HepG2 (cell line): ENCODE results near the gene ZNF154. TPM values are rescaled to one million over a fixed set of nuclear protein-coding genes. Genes with fewer than 3 reads are reported as not detected.

ENCODE experiments used
- ATF7 ChIP-seq, 2 experiments: fragments of 450-650 bp in 1 of 2; sonication (generic) in 1 of 2; formaldehyde crosslinking in 1 of 2; IDR thresholded peaks; 2 replicates each; pipeline versions ENCODE4 v1.4.0 to v1.6.1; 2016 to 2020; ENCODE audit warnings: antibody characterized with exemption in 1 of 2, mild to moderate bottlenecking in 1 of 2, missing genetic modification reagents in 1 of 2
- CHCHD3 ChIP-seq: sonication (generic); formaldehyde crosslinking; IDR thresholded peaks from 2 replicates; pipeline ENCODE4 v1.8.0; 2022; ENCODE audit warnings: mild to moderate bottlenecking, missing genetic modification reagents, moderate library complexity
- ETV6 ChIP-seq: sonication (generic); formaldehyde crosslinking; conservative IDR thresholded peaks from 2 replicates; pipeline ENCODE4 v1.4.0; 2020; ENCODE audit warnings: missing genetic modification reagents
- GFI1 ChIP-seq: sonication (generic); formaldehyde crosslinking; IDR thresholded peaks from 2 replicates; pipeline ENCODE4 v1.5.0; 2020; ENCODE audit warnings: missing genetic modification reagents, mild to moderate bottlenecking, borderline replicate concordance
- GPN1 ChIP-seq: sonication (generic); formaldehyde crosslinking; IDR thresholded peaks from 2 replicates; pipeline ENCODE4 v1.5.1; 2020; ENCODE audit warnings: missing genetic modification reagents, borderline replicate concordance
- HDAC1 ChIP-seq: sonication (generic); formaldehyde crosslinking; IDR thresholded peaks from 2 replicates; pipeline ENCODE4 v1.5.1; 2020; ENCODE audit warnings: mild to moderate bottlenecking, missing genetic modification reagents
- KMT2A ChIP-seq: sonication (generic); formaldehyde crosslinking; IDR thresholded peaks from 2 replicates; pipeline ENCODE4 v1.4.0; 2020; ENCODE audit warnings: missing genetic modification reagents
- NFYB ChIP-seq: sonication (generic); formaldehyde crosslinking; IDR thresholded peaks from 2 replicates; pipeline ENCODE4 v1.4.0; 2020; ENCODE audit warnings: missing genetic modification reagents
- PCBP2 ChIP-seq: fragments of 200-400 bp; formaldehyde crosslinking; optimal IDR thresholded peaks from 2 replicates; pipeline ENCODE3; 2018; ENCODE audit warnings: low read length, low read depth; ENCODE audit not compliant: poor library complexity, severe bottlenecking
- RBFOX2 ChIP-seq: fragments of 200-400 bp; formaldehyde crosslinking; IDR thresholded peaks from 2 replicates; pipeline ENCODE4 v1.6.1; 2017; ENCODE audit warnings: low read depth, mild to moderate bottlenecking, low read length
- RXRB ChIP-seq: IDR thresholded peaks from 2 replicates; pipeline ENCODE4 v1.6.1; 2016; ENCODE audit warnings: borderline replicate concordance, missing genetic modification reagents, missing compliant biosample characterization
- SOX5 ChIP-seq: IDR thresholded peaks from 2 replicates; pipeline ENCODE4 v1.6.1; 2016; ENCODE audit warnings: borderline replicate concordance
- SSRP1 ChIP-seq: IDR thresholded peaks from 2 replicates; pipeline ENCODE4 v1.6.1; 2016; ENCODE audit warnings: control low read depth
- TAF15 ChIP-seq: fragments of 200-400 bp; formaldehyde crosslinking; IDR thresholded peaks from one replicate; pipeline ENCODE4 v1.6.1; 2018; ENCODE audit warnings: mild to moderate bottlenecking, low read depth, low read length; ENCODE audit not compliant: poor library complexity, severe bottlenecking
- TBX2 ChIP-seq: sonication (generic); formaldehyde crosslinking; IDR thresholded peaks from 2 replicates; pipeline ENCODE4 v1.5.0; 2020; ENCODE audit warnings: missing genetic modification reagents, mild to moderate bottlenecking, borderline replicate concordance
- ZBTB21 ChIP-seq: sonication (generic); formaldehyde crosslinking; IDR thresholded peaks from 2 replicates; pipeline ENCODE4 v1.4.0; 2020; ENCODE audit warnings: missing genetic modification reagents
- ZFP41 ChIP-seq: sonication (generic); formaldehyde crosslinking; IDR thresholded peaks from 2 replicates; pipeline ENCODE4 v1.4.0; 2020; ENCODE audit warnings: mild to moderate bottlenecking, missing genetic modification reagents, borderline replicate concordance
- ZNF629 ChIP-seq: sonication (generic); formaldehyde crosslinking; conservative IDR thresholded peaks from 2 replicates; pipeline ENCODE4 v1.5.0; 2020; ENCODE audit warnings: missing genetic modification reagents
- ZNF749 ChIP-seq: sonication (generic); formaldehyde crosslinking; IDR thresholded peaks from 2 replicates; pipeline ENCODE4 v1.8.0; 2022; ENCODE audit warnings: mild to moderate bottlenecking, missing genetic modification reagents, moderate library complexity, borderline replicate concordance
- ZNF780A ChIP-seq: sonication (generic); formaldehyde crosslinking; IDR thresholded peaks from 2 replicates; pipeline ENCODE4 v1.8.0; 2022; ENCODE audit warnings: mild to moderate bottlenecking, missing genetic modification reagents, moderate library complexity
- polyA plus RNA-seq, 8 experiments: library from polyadenylated mRNA; depleted of rRNA in 3 of 8; stranded (reverse) in 7 of 8; unstranded in 1 of 8; fragments of >200 nt; fragmentation: Illumina TruSeq in 4 of 8; extraction: Trizol in 4 of 8; gene quantifications; 2 replicates each; pipeline versions ENCODE4 v1.2.1 to v1.2.3, GENCODE V29; 2011 to 2016; ENCODE audit warnings: low read depth in 4 of 8, missing spikeins in 1 of 8, mixed read lengths in 1 of 8; ENCODE audit not compliant: insufficient read depth in 1 of 8
- total RNA-seq, 5 experiments: library from RNA; depleted of rRNA; stranded (reverse); fragments of >200 nt; fragmentation: Illumina TruSeq; extraction: Trizol; gene quantifications; 2 replicates each; pipeline ENCODE4 v1.2.3, GENCODE V29; 2016; ENCODE audit warnings: low read depth in 1 of 5
- TF ChIP-seq, protein P1 (sequence below), 2 experiments: sonication (generic) in 1 of 2; formaldehyde crosslinking in 1 of 2; IDR thresholded peaks; 2 replicates each; pipeline versions ENCODE4 v1.4.0 to v1.6.1; 2016 to 2020; ENCODE audit warnings: borderline replicate concordance in 1 of 2, low read depth in 1 of 2, mild to moderate bottlenecking in 1 of 2, missing genetic modification reagents in 1 of 2
- TF ChIP-seq, protein P2 (sequence below): sonication (generic); formaldehyde crosslinking; IDR thresholded peaks from 2 replicates; pipeline ENCODE4 v1.8.1; 2023; ENCODE audit warnings: mild to moderate bottlenecking, missing genetic modification reagents
- TF ChIP-seq, protein P3 (sequence below): sonication (generic); formaldehyde crosslinking; conservative IDR thresholded peaks from 2 replicates; pipeline ENCODE4 v1.4.0; 2020; ENCODE audit warnings: missing genetic modification reagents

The ZNF154 gene
- total and polyA plus RNA-seq, 2 of the 13 experiments (the other 11 are each of a cell fraction or from before 2014, with no cell fraction given): not detected

DNA sequence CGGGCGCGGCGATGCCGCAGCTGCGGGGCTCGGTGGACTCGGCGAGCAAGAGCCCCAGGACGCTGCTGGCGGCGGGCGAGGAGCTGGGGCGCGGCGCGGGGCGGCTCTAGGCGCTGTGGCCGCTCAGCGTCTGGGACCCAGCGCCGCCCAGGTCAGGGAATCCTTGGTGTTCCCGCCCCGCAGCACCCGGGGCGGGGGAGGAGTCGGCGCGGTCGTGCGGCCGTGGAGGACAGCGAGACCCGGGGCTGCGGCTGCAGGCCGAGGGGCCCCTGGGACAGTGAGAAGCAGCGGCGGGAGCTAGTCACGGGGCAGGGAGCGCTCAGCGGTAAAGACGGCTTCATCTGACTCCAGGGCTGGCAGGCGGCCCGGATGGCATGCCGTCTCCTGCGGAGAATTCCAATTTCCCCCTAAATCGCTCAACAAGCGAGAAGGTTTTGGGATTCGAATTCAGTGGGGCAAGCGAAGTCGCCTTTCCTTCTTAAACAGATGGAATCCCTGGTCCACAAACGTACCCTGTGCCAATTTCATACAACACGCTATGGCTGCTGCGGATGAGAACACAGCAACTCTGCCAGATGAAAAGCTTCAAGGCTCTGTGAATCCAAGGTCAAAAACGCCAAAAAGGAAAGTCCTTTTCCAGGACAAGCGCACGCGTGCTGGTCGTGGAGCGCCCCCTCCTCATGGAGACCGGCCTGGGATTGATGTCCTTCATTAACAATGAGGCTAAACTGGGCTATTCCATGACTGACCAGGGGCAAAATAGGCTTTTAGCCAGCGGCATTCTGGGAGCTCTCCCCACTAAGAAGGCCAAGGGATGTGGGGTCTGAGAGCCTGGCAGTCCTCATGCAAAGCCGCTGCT, 44.5 kb downstream of the ZNF154 start (continued):
- TF ChIP-seq, protein P1, sequence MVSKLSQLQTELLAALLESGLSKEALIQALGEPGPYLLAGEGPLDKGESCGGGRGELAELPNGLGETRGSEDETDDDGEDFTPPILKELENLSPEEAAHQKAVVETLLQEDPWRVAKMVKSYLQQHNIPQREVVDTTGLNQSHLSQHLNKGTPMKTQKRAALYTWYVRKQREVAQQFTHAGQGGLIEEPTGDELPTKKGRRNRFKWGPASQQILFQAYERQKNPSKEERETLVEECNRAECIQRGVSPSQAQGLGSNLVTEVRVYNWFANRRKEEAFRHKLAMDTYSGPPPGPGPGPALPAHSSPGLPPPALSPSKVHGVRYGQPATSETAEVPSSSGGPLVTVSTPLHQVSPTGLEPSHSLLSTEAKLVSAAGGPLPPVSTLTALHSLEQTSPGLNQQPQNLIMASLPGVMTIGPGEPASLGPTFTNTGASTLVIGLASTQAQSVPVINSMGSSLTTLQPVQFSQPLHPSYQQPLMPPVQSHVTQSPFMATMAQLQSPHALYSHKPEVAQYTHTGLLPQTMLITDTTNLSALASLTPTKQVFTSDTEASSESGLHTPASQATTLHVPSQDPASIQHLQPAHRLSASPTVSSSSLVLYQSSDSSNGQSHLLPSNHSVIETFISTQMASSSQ (IDR thresholded peaks at IDR 0.05; ENCODE audit: low read depth): no peak
- TF ChIP-seq, protein P1 (CRISPR knock-in tag; IDR thresholded peaks at IDR 0.05; ENCODE audit: borderline replicate concordance): peak; percentile 13; the same call in 1 of the 2 replicates
- TF ChIP-seq TAF15 (no peak), ETV6 (CRISPR knock-in tag) (no peak), ZNF749 (CRISPR knock-in tag) (no peak), PCBP2 (no peak), NFYB (no peak), GFI1 (CRISPR knock-in tag) (no peak), KMT2A (CRISPR knock-in tag) (peak; percentile 70), ZBTB21 (no peak), SSRP1 (no peak), RXRB (CRISPR knock-in tag) (no peak), ATF7 (IDR thresholded peaks at IDR 0.05) (no peak), ATF7 (CRISPR knock-in tag; IDR thresholded peaks at IDR 0.05) (no peak), RBFOX2 (peak; percentile 77), ZNF629 (CRISPR knock-in tag) (peak; percentile 35), GPN1 (no peak), CHCHD3 (CRISPR knock-in tag) (0 out of 2 replicates have a peak, but pooled peaks have one; percentile 64), ZNF780A (CRISPR knock-in tag) (no peak), TBX2 (CRISPR knock-in tag) (peak; percentile 63; the same call in 1 of the 2 replicates), HDAC1 (CRISPR knock-in tag) (peak; percentile 57), SOX5 (CRISPR knock-in tag) (no peak), ZFP41 (no peak)
- TF ChIP-seq, protein P2, sequence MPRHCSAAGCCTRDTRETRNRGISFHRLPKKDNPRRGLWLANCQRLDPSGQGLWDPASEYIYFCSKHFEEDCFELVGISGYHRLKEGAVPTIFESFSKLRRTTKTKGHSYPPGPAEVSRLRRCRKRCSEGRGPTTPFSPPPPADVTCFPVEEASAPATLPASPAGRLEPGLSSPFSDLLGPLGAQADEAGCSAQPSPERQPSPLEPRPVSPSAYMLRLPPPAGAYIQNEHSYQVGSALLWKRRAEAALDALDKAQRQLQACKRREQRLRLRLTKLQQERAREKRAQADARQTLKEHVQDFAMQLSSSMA (CRISPR knock-in tag): peak; percentile 64; the same call in 1 of the 2 replicates
- TF ChIP-seq, protein P3, sequence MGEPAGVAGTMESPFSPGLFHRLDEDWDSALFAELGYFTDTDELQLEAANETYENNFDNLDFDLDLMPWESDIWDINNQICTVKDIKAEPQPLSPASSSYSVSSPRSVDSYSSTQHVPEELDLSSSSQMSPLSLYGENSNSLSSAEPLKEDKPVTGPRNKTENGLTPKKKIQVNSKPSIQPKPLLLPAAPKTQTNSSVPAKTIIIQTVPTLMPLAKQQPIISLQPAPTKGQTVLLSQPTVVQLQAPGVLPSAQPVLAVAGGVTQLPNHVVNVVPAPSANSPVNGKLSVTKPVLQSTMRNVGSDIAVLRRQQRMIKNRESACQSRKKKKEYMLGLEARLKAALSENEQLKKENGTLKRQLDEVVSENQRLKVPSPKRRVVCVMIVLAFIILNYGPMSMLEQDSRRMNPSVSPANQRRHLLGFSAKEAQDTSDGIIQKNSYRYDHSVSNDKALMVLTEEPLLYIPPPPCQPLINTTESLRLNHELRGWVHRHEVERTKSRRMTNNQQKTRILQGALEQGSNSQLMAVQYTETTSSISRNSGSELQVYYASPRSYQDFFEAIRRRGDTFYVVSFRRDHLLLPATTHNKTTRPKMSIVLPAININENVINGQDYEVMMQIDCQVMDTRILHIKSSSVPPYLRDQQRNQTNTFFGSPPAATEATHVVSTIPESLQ (CRISPR knock-in tag): no peak
